ENCODE results near the gene ITGA3. TPM values are rescaled to one million over a fixed set of nuclear protein-coding genes. Genes with fewer than 3 reads are reported as not detected.

Gene ITGA3
- total RNA-seq, 1 experiment from 2014 or later = 392 TPM

GRCh38 chr17:50026837-50027171, 29.1 kb upstream of the ITGA3 start:
- Histone ChIP-seq H3K27ac (ENCODE audit: low read depth, low read length) (peak overlapping the region; percentile 93), H3K9me2 (ENCODE audit: insufficient read depth) (no peaks in the 10 kb centered on the region), H3K4me3 (replicated peaks in 1 of 2; ENCODE audit: low read depth in 1 of 2, low read length in 2 of 2) (peak overlapping the region; percentile 52 to 55), H3K79me2 (ENCODE audit: insufficient read depth, low read length) (no peaks in the 10 kb centered on the region), H3K9me3 (ENCODE audit: control insufficient read depth in 1 of 2, insufficient read depth in 1 of 2, low read depth in 1 of 2, low read length in 2 of 2) (peaks cover 0 to 16% of the 10 kb centered on the region in 2 experiments; a peak in 2 of 4 replicates), H3K27me3 (ENCODE audit: insufficient read depth, low read length) (no peaks in the 10 kb centered on the region), H3K4me1 (ENCODE audit: control insufficient read depth in 1 of 2, insufficient read depth in 2 of 2, low read length in 2 of 2) (peaks cover 28 to 44% of the 10 kb centered on the region in 2 experiments), H4K20me1 (ENCODE audit: insufficient read depth) (no peaks in the 10 kb centered on the region), H3K36me3 (ENCODE audit: control insufficient read depth in 1 of 2, insufficient read depth in 2 of 2, low read length in 2 of 2) (no peaks in the 10 kb centered on the region), H3K9ac (ENCODE audit: low read length) (peak overlapping the region; percentile 54), H3K4me2 (ENCODE audit: low read length) (peak overlapping the region; percentile 84), H2AFZ (ENCODE audit: low read depth, low read length, poor library complexity, severe bottlenecking) (peak overlapping the region; percentile 20)
- peak; percentile 62 for ATAC-seq
- ChIA-PET POLR2A (interaction anchor here (1.0 to 7.2 kb wide), 4 partner anchors 28 to 61 kb away, joined by 3 to 99 read pairs (median 34); partner anchors contain the start of gene ITGA3), CTCF (interaction anchor here (0.6 to 4.2 kb wide), 16 partner anchors 9 to 491 kb away, joined by 3 to 42 read pairs (median 8); partner anchors contain the start of genes ITGA3 and PDK2), RAD21 (ENCODE audit: low non-redundant PET in 1 of 2, low total read pairs in 2 of 2, uncharacterized antibody in 2 of 2, unreplicated experiment in 2 of 2) (interaction anchor here (1.2 to 3.3 kb wide), 6 partner anchors 29 to 67 kb away, joined by 3 to 15 read pairs (median 6); partner anchors contain the start of gene ITGA3 (in 2 of the 2))
- BruUV-seq (replicated peaks) = no TSS peak
- peak; percentile 97 for TF ChIP-seq RAD21 (IDR thresholded peaks at IDR 0.05; ENCODE audit: low read depth)
- no peak for TF ChIP-seq SP1 (IDR thresholded peaks at IDR 0.05; ENCODE audit: low read depth)
- no peak for TF ChIP-seq CBX3 (IDR thresholded peaks at IDR 0.05; ENCODE audit: low read depth)
- no peak for TF ChIP-seq ATF3 (IDR thresholded peaks at IDR 0.05)
- TF ChIP-seq YY1 (IDR thresholded peaks at IDR 0.05; ENCODE audit: extremely low read depth, insufficient replicate concordance, low read depth, low read length) = no peak
- peak; percentile 36 for TF ChIP-seq POLR2AphosphoS5 (IDR thresholded peaks at IDR 0.05; ENCODE audit: low read depth, low read length)
- TF ChIP-seq EZH2phosphoT487 (IDR thresholded peaks at IDR 0.05; ENCODE audit: borderline replicate concordance) = no peak
- no peak for TF ChIP-seq EZH2 (IDR thresholded peaks at IDR 0.05)
- TF ChIP-seq POLR2A (IDR thresholded peaks at IDR 0.05; ENCODE audit: borderline replicate concordance, extremely low read depth, insufficient read depth, insufficient read length) = no peak
- peak; percentile 94 to 99 (median 98) for TF ChIP-seq CTCF (IDR thresholded peaks at IDR 0.05 in 2 of 3, conservative IDR thresholded peaks at IDR 0.05 in 1 of 3; ENCODE audit: borderline replicate concordance in 1 of 3, insufficient read depth in 1 of 3, low read depth in 2 of 3, low read length in 2 of 3)
- DNase-seq (ENCODE audit: low read depth, low spot score) = peak; percentile 77
- intact Hi-C loops (cut with micrococcal nuclease) = loop anchor here (1.0 to 2.0 kb wide), 3 partner anchors 28 to 60 kb away; no protein-coding TSS in a partner anchor
